IPS-18c (cell line): ENCODE results near the gene CHCHD1.
A peak's percentile ranks its signal among the peaks of the same experiment; 100 is the strongest.

Experiments used
- H3K4me3 ChIP-seq: 2 replicates; pipeline ENCODE4 v1.7.0; 2013; ENCODE audit warnings: low read depth, mild to moderate bottlenecking, low read length, moderate library complexity; ENCODE audit not compliant: insufficient read depth
- H3K9me3 ChIP-seq: one replicate; pipeline ENCODE4 v1.6.1; 2013; ENCODE audit warnings: mild to moderate bottlenecking, low read length, moderate library complexity; ENCODE audit not compliant: control insufficient read depth, insufficient read depth

CHCHD1 gene

DNA sequence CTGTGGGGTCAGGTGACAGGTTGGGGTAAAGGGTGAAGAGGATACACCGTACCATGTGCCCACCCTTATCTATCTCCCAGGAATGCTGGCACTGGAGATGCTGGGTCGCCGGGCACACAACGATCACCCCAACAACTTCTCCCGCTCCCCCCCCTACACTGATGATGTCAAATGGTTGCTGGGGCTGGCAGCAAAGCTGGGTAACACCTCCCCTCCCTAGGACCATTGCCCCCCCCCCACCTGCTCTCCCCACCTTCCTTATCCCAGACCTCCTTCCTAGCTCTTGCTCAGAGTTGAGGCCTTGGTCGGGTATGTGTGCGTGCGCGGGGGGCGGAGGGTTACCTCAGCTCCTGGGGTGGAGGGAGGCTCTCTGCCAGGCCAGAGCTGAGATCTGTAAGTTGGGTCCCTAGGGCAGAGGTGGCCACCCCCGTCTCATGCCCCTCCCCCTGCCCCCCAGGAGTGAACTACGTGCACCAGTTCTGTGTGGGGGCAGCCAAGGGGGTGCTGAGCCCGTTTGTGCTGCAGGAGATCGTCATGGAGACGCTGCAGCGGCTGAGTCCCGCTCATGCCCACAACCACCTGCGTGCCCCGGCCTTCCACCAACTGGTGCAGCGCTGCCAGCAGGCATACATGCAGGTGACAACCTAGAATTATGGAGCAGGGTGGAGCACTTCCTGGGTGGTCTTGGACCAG, 18.9 kb downstream of the CHCHD1 start:
- Histone ChIP-seq H3K4me3 (no peak overlapping the region), H3K9me3 (no peaks in the 10 kb centered on the region)

DNA sequence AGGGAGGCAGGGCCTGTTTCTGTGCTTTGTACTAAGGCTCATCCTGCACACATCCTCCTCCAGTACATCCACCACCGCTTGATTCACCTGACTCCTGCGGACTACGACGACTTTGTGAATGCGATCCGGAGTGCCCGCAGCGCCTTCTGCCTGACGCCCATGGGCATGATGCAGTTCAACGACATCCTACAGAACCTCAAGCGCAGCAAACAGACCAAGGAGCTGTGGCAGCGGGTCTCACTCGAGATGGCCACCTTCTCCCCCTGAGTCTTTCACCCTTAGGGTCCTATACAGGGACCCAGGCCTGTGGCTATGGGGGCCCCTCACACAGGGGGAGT, 19.4 kb downstream of the CHCHD1 start:
- no peaks in the 10 kb centered on the region for H3K9me3 ChIP-seq
- no peak overlapping the region for H3K4me3 ChIP-seq

GRCh38 chr10:73802276-73802991, 20.6 kb downstream of the CHCHD1 start:
- H3K9me3 ChIP-seq, result no peaks in the 10 kb centered on the region

GRCh38 chr10:73803680-73804286, 21.9 kb downstream of the CHCHD1 start:
- no peaks in the 10 kb centered on the region for H3K9me3 ChIP-seq
- H3K4me3 ChIP-seq, result no peak overlapping the region

More at GRCh38 chr10:73802276-73802991, 20.6 kb downstream of the CHCHD1 start:
- H3K4me3 ChIP-seq, result no peak overlapping the region

- H3K4me3 ChIP-seq, result no peak overlapping the region
- no peaks in the 10 kb centered on the region for H3K9me3 ChIP-seq
Observed at GRCh38 chr10:73806176-73806950, 24.5 kb downstream of the CHCHD1 start.

GRCh38 chr10:73807471-73807870, 25.6 kb downstream of the CHCHD1 start:
- H3K4me3 ChIP-seq, result no peak overlapping the region
- no peaks in the 10 kb centered on the region for H3K9me3 ChIP-seq

DNA sequence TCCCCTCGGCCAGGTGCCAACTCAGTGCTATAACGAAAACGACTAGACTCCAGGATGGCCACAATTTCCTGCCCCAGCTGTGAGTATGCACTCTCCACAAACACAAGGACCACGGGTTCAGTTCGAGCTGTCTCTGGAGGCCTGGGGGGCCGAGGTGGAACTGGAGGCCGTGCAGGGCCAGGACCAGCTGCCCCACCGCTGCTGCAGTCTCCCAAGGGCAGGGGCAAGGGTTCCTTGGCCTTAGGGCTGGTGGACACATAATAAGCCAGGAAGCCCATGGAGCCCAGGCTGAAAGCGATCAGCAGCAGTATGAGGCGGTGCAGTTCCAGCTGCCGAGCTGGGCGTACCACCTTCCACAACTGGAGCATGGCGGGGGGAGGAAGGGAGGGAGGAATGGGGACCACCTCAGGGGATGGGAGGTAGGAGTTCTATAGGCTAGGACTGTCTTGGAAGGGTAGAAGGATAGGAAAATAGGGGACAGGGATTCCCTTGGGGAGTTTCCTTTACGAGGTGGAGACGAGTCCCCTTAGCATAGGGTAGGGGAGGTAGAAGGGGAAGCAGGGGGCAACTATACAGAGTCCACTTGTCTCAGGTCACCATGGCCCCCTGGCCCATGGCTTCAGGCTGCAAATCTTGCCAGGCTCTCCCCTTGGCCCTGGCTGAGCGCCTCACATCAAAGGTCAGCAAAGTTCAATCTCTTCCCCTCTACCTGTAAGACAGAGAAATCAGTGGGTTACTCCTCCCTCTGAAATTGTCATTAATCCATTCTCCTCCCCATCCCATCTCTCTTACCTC, 26.4 kb downstream of the CHCHD1 start:
- H3K4me3 ChIP-seq, result no peak overlapping the region

GRCh38 chr10:73809061-73809818, 27.4 kb downstream of the CHCHD1 start:
- Histone ChIP-seq H3K9me3 (no peaks in the 10 kb centered on the region), H3K4me3 (no peak overlapping the region)

More for the DNA sequence above, 26.4 kb downstream of the CHCHD1 start:
- no peaks in the 10 kb centered on the region for H3K9me3 ChIP-seq

DNA sequence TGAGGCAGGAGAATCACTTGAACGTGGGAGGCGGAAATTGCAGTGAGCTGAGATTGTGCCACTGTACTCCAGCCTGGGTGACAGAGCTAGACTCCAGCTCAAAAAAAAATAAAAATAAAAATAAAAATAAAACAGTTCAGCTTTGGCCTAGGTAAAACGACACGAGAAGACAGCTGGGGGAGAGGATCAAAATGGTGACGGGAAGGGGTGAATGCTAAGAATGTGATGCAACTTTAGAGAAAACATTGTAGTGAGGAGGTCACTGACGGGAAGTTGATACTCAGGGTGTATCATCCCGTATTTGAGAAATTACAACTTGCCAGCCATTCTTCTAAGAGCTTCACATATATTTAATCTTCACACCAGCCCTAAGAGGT, 28.5 kb downstream of the CHCHD1 start:
- peak overlapping the region; percentile 91 for H3K4me3 ChIP-seq
- no peaks in the 10 kb centered on the region for H3K9me3 ChIP-seq

- no peaks in the 10 kb centered on the region for H3K9me3 ChIP-seq
- peak overlapping the region; percentile 91 for H3K4me3 ChIP-seq
Observed at GRCh38 chr10:73810735-73811465, 29.1 kb downstream of the CHCHD1 start.

GRCh38 chr10:73812657-73813056, 30.8 kb downstream of the CHCHD1 start:
- Histone ChIP-seq H3K4me3 (no peak overlapping the region), H3K9me3 (no peaks in the 10 kb centered on the region)

DNA sequence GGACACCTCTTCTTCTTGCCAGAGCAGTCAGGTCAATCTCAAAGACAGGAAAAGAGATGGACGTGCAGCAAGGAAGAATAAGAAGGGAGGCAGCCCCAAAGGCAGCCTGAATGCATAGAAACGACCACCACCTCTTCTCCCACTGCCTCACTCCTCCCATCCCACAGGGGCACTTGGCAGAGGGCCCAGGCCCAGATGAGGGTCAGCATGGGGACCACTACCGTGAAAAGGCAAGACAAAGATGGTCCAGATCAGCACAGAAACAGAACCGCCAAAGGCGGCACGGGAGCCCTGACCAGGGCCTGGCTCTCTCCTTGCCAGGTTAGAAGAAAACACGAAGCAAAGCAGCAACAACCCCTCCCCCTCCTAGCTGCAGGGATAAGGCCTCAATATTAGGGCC, 31.5 kb downstream of the CHCHD1 start:
- Histone ChIP-seq H3K4me3 (no peak overlapping the region), H3K9me3 (no peaks in the 10 kb centered on the region)

DNA sequence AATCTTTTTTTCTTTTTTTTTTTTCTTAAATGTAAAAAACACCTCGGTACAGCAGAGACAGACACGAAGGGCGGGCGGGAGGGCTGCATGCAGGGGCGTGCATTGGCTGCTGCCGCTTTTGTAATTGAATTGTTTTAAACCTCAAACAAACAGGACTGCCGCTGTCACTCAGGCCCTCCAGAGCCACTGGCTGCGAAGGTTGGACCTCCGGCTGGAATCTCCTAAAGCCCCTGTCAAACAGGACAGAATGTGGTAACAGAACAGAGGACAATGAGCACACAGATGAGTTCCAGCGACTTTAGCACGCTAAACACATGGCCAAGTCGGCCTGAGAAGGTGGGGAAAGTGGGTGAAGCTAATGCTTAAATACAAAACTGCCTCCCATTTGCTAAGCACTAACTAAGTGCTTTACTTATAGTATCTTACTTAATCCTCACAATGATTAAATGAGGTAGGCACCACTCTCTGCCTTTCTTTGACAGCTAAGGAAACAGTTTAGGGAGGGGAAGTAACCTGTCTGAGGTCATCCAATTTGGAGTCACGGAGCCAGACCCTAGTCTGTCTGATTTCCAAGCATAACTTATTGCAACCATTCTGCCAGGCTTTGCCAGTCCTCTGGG, 32.5 kb downstream of the CHCHD1 start:
- Histone ChIP-seq H3K9me3 (no peaks in the 10 kb centered on the region), H3K4me3 (no peak overlapping the region)

- H3K9me3 ChIP-seq, result no peaks in the 10 kb centered on the region
- no peak overlapping the region for H3K4me3 ChIP-seq
Observed at GRCh38 chr10:73814896-73815718, 33.3 kb downstream of the CHCHD1 start.

DNA sequence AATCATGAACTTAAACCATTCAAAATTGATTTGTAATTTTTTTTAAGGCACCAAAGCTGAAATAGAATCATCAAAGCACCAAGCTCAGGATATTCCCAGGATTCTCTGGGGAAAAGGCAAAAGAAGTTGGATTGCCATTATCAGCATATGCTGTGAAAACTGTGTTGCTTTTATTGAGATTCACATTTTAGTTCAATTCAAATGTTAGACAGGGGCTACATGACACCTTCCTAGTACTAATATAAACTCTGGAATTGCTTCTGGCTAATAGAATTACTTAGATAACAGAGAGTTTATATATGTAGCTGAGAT, 33.8 kb downstream of the CHCHD1 start:
- Histone ChIP-seq H3K4me3 (no peak overlapping the region), H3K9me3 (no peaks in the 10 kb centered on the region)
